ENCODE results near the gene SEMA4D.

Gene SEMA4D

GRCh38 chr9:89361031-89361430 is 136.9 kb downstream of the SEMA4D start:
- H3K36me3 ChIP-seq (replicated peaks; ENCODE audit: low read depth, low read length), result peaks cover 51% of the 10 kb centered on the region
- H3K9me3 ChIP-seq (ENCODE audit: insufficient read depth, low read length), result no peaks in the 10 kb centered on the region
- TF ChIP-seq EZH2phosphoT487 (IDR thresholded peaks at IDR 0.05; ENCODE audit: low read depth), result no peak
- no peak for TF ChIP-seq CTCF (IDR thresholded peaks at IDR 0.05; ENCODE audit: low read depth, low read length)
- no peak overlapping the region for H3K4me2 ChIP-seq (ENCODE audit: low read length)
- no peak overlapping the region for H3K9ac ChIP-seq (ENCODE audit: low read length)
- H3K27ac ChIP-seq (ENCODE audit: low read length), result no peak overlapping the region
- no peak overlapping the region for H3K4me3 ChIP-seq (ENCODE audit: low read length)
- no peaks in the 10 kb centered on the region for H3K4me1 ChIP-seq (ENCODE audit: low read length)
- H4K20me1 ChIP-seq (ENCODE audit: insufficient read depth, low read length), result no peaks in the 10 kb centered on the region
- no peaks in the 10 kb centered on the region for H3K27me3 ChIP-seq (ENCODE audit: low read depth, low read length)
- H3K79me2 ChIP-seq (ENCODE audit: low read length), result no peaks in the 10 kb centered on the region
- H2AFZ ChIP-seq (ENCODE audit: low read depth, low read length), result no peak overlapping the region

GRCh38 chr9:89360465-89360864 is 137.4 kb downstream of the SEMA4D start:
- no peak overlapping the region for H3K9ac ChIP-seq (ENCODE audit: low read length)
- TF ChIP-seq CTCF (IDR thresholded peaks at IDR 0.05; ENCODE audit: low read depth, low read length) (no peak), EZH2phosphoT487 (IDR thresholded peaks at IDR 0.05; ENCODE audit: low read depth) (no peak)
- H3K4me1 ChIP-seq (ENCODE audit: low read length), result no peaks in the 10 kb centered on the region
- no peaks in the 10 kb centered on the region for H3K27me3 ChIP-seq (ENCODE audit: low read depth, low read length)
- no peak overlapping the region for H3K27ac ChIP-seq (ENCODE audit: low read length)
- peaks cover 51% of the 10 kb centered on the region for H3K36me3 ChIP-seq (replicated peaks; ENCODE audit: low read depth, low read length)
- no peak overlapping the region for H3K4me2 ChIP-seq (ENCODE audit: low read length)
- no peaks in the 10 kb centered on the region for H3K79me2 ChIP-seq (ENCODE audit: low read length)
- no peaks in the 10 kb centered on the region for H4K20me1 ChIP-seq (ENCODE audit: insufficient read depth, low read length)
- H3K4me3 ChIP-seq (ENCODE audit: low read length), result no peak overlapping the region
- H3K9me3 ChIP-seq (ENCODE audit: insufficient read depth, low read length), result no peaks in the 10 kb centered on the region
- no peak overlapping the region for H2AFZ ChIP-seq (ENCODE audit: low read depth, low read length)

- H3K9ac ChIP-seq (ENCODE audit: low read length), result no peak overlapping the region
- H2AFZ ChIP-seq (ENCODE audit: low read depth, low read length), result no peak overlapping the region
- H3K4me1 ChIP-seq (ENCODE audit: low read length), result no peaks in the 10 kb centered on the region
- H3K9me3 ChIP-seq (ENCODE audit: insufficient read depth, low read length), result no peaks in the 10 kb centered on the region
- TF ChIP-seq CTCF (IDR thresholded peaks at IDR 0.05; ENCODE audit: low read depth, low read length) (no peak), EZH2phosphoT487 (IDR thresholded peaks at IDR 0.05; ENCODE audit: low read depth) (no peak)
- no peak overlapping the region for H3K27ac ChIP-seq (ENCODE audit: low read length)
- no peaks in the 10 kb centered on the region for H4K20me1 ChIP-seq (ENCODE audit: insufficient read depth, low read length)
- H3K36me3 ChIP-seq (replicated peaks; ENCODE audit: low read depth, low read length), result peaks cover 55% of the 10 kb centered on the region
- no peak overlapping the region for H3K4me3 ChIP-seq (ENCODE audit: low read length)
- no peak overlapping the region for H3K4me2 ChIP-seq (ENCODE audit: low read length)
- H3K79me2 ChIP-seq (ENCODE audit: low read length), result no peaks in the 10 kb centered on the region
- H3K27me3 ChIP-seq (ENCODE audit: low read depth, low read length), result no peaks in the 10 kb centered on the region
These were observed 138.1 kb downstream of the SEMA4D start for GRCh38 chr9:89359751-89360261.

GRCh38 chr9:89358985-89359384 is 138.9 kb downstream of the SEMA4D start:
- Histone ChIP-seq H3K4me1 (ENCODE audit: low read length) (no peaks in the 10 kb centered on the region), H3K9ac (ENCODE audit: low read length) (no peak overlapping the region), H3K4me3 (ENCODE audit: low read length) (no peak overlapping the region), H3K79me2 (ENCODE audit: low read length) (no peaks in the 10 kb centered on the region), H3K36me3 (replicated peaks; ENCODE audit: low read depth, low read length) (peaks cover 60% of the 10 kb centered on the region), H3K27ac (ENCODE audit: low read length) (no peak overlapping the region), H3K27me3 (ENCODE audit: low read depth, low read length) (no peaks in the 10 kb centered on the region), H3K4me2 (ENCODE audit: low read length) (no peak overlapping the region), H2AFZ (ENCODE audit: low read depth, low read length) (no peak overlapping the region), H4K20me1 (ENCODE audit: insufficient read depth, low read length) (no peaks in the 10 kb centered on the region), H3K9me3 (ENCODE audit: insufficient read depth, low read length) (no peaks in the 10 kb centered on the region)
- TF ChIP-seq EZH2phosphoT487 (IDR thresholded peaks at IDR 0.05; ENCODE audit: low read depth) (no peak), CTCF (IDR thresholded peaks at IDR 0.05; ENCODE audit: low read depth, low read length) (no peak)
